Fibroblast of lung (primary cell): ENCODE results near the gene TMEM51. TPM values are rescaled to one million over a fixed set of nuclear protein-coding genes. Genes with fewer than 3 reads are reported as not detected.

Experiments used
- DNase-seq, 2 donors: peaks; one replicate each; pipeline versions ENCODE4 v3.0.0 to v3.0.0-alpha.2; 2010; ENCODE audit warnings: low read depth in 2 of 2
- H2AFZ ChIP-seq: 2 replicates; pipeline ENCODE4 v1.5.1; 2012; ENCODE audit warnings: low read length, control low read depth, inconsistent platforms
- H3K27ac ChIP-seq: 2 replicates; pipeline ENCODE4 v1.5.1; 2011; ENCODE audit warnings: low read length, control low read depth; ENCODE audit not compliant: insufficient read depth
- H3K27me3 ChIP-seq: 2 replicates; pipeline ENCODE4 v1.5.1; 2011; ENCODE audit warnings: mild to moderate bottlenecking, low read length; ENCODE audit not compliant: control insufficient read depth, insufficient read depth
- H3K36me3 ChIP-seq: 2 replicates; pipeline ENCODE4 v1.5.1; 2011; ENCODE audit warnings: low read length; ENCODE audit not compliant: control insufficient read depth, insufficient read depth
- H3K4me1 ChIP-seq: 2 replicates; pipeline ENCODE4 v1.5.1; 2011; ENCODE audit warnings: low read length; ENCODE audit not compliant: control insufficient read depth, insufficient read depth; ENCODE audit errors: extremely low read depth
- H3K4me2 ChIP-seq: 2 replicates; pipeline ENCODE4 v1.5.1; 2011; ENCODE audit warnings: low read length, control low read depth; ENCODE audit not compliant: insufficient read depth; ENCODE audit errors: extremely low read depth
- H3K4me3 ChIP-seq, 4 experiments: fragments of 200-600 bp in 1 of 4; sonication (generic) in 1 of 4; replicated peaks in 1 of 4; 2 replicates each; pipeline ENCODE4 v1.5.1; 2011 to 2016; ENCODE audit warnings: low read length in 4 of 4, low read depth in 3 of 4, mild to moderate bottlenecking in 3 of 4, control low read depth in 2 of 4, inconsistent platforms in 1 of 4, mixed read lengths in 1 of 4; ENCODE audit not compliant: insufficient read depth in 1 of 4; ENCODE audit errors: control extremely low read depth in 1 of 4
- H3K79me2 ChIP-seq: 2 replicates; pipeline ENCODE4 v1.5.1; 2012; ENCODE audit warnings: mild to moderate bottlenecking, low read length, inconsistent platforms; ENCODE audit not compliant: control insufficient read depth, insufficient read depth
- H3K9ac ChIP-seq: 2 replicates; pipeline ENCODE4 v1.5.1; 2011; ENCODE audit warnings: mild to moderate bottlenecking, low read length, control low read depth; ENCODE audit not compliant: insufficient read depth
- H3K9me3 ChIP-seq: 2 replicates; pipeline ENCODE4 v1.5.1; 2012; ENCODE audit warnings: low read depth, low read length; ENCODE audit not compliant: control insufficient read depth, insufficient read depth
- H4K20me1 ChIP-seq: 2 replicates; pipeline ENCODE4 v1.5.1; 2011; ENCODE audit warnings: low read length; ENCODE audit not compliant: control insufficient read depth, insufficient read depth; ENCODE audit errors: extremely low read depth
- CTCF ChIP-seq, 2 donors: IDR thresholded peaks in 1 of 2; conservative IDR thresholded peaks in 1 of 2; 1 replicate in 1 of 2; 2 replicates in 1 of 2; pipeline ENCODE4 v1.5.1; 2011 to 2012; ENCODE audit warnings: low read length in 2 of 2, control low read depth in 1 of 2, inconsistent platforms in 1 of 2, low read depth in 1 of 2, mild to moderate bottlenecking in 1 of 2
- EZH2 ChIP-seq: IDR thresholded peaks from 2 replicates; pipeline ENCODE4 v1.5.1; 2012; ENCODE audit warnings: low read length, control low read depth, mild to moderate bottlenecking; ENCODE audit errors: missing control alignments
- polyA plus RNA-seq, 2 donors: library from polyadenylated mRNA; depleted of rRNA in 1 of 2; stranded (reverse) in 1 of 2; unstranded in 1 of 2; fragments of >200 nt; gene quantifications; 2 replicates each; pipeline ENCODE4 v1.2.1, GENCODE V29; 2011 to 2012; ENCODE audit warnings: missing spikeins in 1 of 2
- total RNA-seq: library from RNA; depleted of rRNA; stranded (reverse); fragments of >200 nt; gene quantifications from 2 replicates; pipeline ENCODE4 v1.2.1, GENCODE V29; 2014

The TMEM51 gene
- total and polyA plus RNA-seq, 2 donors (not counting 1 experiment from before 2014, with no cell fraction given) = 6.1 to 19.0 TPM

GRCh38 chr1:15122331-15122730 is 31.2 kb upstream of the TMEM51 start:
- no peak for TF ChIP-seq EZH2
- TF ChIP-seq CTCF (conservative IDR thresholded peaks at IDR 0.05 in 1 of 2, IDR thresholded peaks at IDR 0.05 in 1 of 2; ENCODE audit: low read depth in 1 of 2, low read length in 2 of 2) = no peak
- H4K20me1 ChIP-seq = no peaks in the 10 kb centered on the region
- no peak overlapping the region for H3K4me3 ChIP-seq

GRCh38 chr1:15123270-15123669 is 30.3 kb upstream of the TMEM51 start:
- peaks cover 4% of the 10 kb centered on the region for H3K27me3 ChIP-seq
- TF ChIP-seq CTCF (conservative IDR thresholded peaks at IDR 0.05 in 1 of 2, IDR thresholded peaks at IDR 0.05 in 1 of 2; ENCODE audit: low read depth in 1 of 2, low read length in 2 of 2) = no peak
- TF ChIP-seq EZH2 = no peak
- DNase-seq = no peak

More at GRCh38 chr1:15122331-15122730, 31.2 kb upstream of the TMEM51 start:
- H3K79me2 ChIP-seq = no peaks in the 10 kb centered on the region
- H3K4me2 ChIP-seq = no peak overlapping the region
- no peaks in the 10 kb centered on the region for H3K9me3 ChIP-seq
- H3K27me3 ChIP-seq = peaks cover 4% of the 10 kb centered on the region
- DNase-seq = no peak
- H3K9ac ChIP-seq = no peak overlapping the region
- H3K27ac ChIP-seq = no peak overlapping the region
- no peaks in the 10 kb centered on the region for H3K4me1 ChIP-seq
- H2AFZ ChIP-seq = no peak overlapping the region
- H3K36me3 ChIP-seq = no peaks in the 10 kb centered on the region

GRCh38 chr1:15123925-15124324 is 29.6 kb upstream of the TMEM51 start:
- Histone ChIP-seq H3K4me3 (no peak overlapping the region), H3K9me3 (no peaks in the 10 kb centered on the region), H4K20me1 (no peaks in the 10 kb centered on the region), H3K4me2 (no peak overlapping the region), H3K36me3 (no peaks in the 10 kb centered on the region), H2AFZ (no peak overlapping the region), H3K27me3 (peaks cover 4% of the 10 kb centered on the region), H3K79me2 (no peaks in the 10 kb centered on the region), H3K9ac (no peak overlapping the region), H3K4me1 (no peaks in the 10 kb centered on the region), H3K27ac (no peak overlapping the region)
- no peak for DNase-seq
- TF ChIP-seq EZH2 = no peak
- TF ChIP-seq CTCF (conservative IDR thresholded peaks at IDR 0.05 in 1 of 2, IDR thresholded peaks at IDR 0.05 in 1 of 2; ENCODE audit: low read depth in 1 of 2, low read length in 2 of 2) = no peak

More at GRCh38 chr1:15123270-15123669, 30.3 kb upstream of the TMEM51 start:
- Histone ChIP-seq H3K4me2 (no peak overlapping the region), H3K27ac (no peak overlapping the region), H4K20me1 (no peaks in the 10 kb centered on the region), H3K4me3 (no peak overlapping the region), H3K9me3 (no peaks in the 10 kb centered on the region), H3K4me1 (no peaks in the 10 kb centered on the region), H2AFZ (no peak overlapping the region), H3K9ac (no peak overlapping the region), H3K36me3 (no peaks in the 10 kb centered on the region), H3K79me2 (no peaks in the 10 kb centered on the region)
